ENCODE measurements around the gene RAB1A.
"Not testable (repeated sequence)": the region's sequence is repeated elsewhere in the genome, so short reads cannot be mapped to it uniquely, and the experiment has no call there.

Gene RAB1A

DNA sequence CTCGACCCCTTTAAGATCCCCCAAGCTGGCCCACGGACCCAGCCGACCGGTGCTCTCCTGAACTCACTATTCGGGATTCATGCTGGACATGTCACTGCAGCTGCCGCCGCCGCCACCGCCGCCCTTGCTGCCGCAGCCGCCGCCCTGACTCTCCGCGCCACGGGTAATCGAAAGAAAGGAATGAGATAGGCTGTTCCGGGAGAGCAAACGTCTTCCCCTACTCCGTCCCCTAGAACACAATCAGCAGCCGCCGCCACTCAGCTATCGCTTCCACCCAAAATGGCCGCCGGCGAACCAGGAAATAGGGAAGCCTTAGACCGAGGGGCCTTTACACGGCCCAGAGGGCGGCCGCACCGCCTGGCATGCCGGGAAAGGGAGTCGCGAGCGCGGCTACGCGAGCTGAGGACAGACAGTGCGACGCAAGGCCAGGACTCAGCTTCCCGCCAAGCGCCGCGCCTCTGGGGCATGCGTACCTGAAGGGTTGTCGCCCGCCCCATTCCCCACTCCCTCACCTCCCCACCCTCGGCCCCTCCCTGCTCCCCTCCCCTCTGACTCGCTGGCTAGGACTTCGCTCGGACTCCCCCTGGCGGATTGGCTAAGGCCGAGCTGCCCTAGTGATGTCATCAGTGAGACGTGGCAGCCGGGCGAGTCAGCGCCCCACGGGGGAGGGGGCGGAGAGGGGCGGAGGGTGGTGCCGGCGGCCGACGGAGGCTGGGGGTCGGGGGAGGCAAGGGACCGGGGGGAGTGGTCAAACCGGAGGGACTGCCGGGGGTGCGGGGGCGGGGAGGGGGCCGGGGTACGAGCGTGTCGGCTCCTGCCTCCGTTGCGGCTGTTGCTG is at the start of gene RAB1A:
TSS of gene RAB1A (minus strand) at position 281 of the 838 bp plus-strand sequence. CDS start at position 90, 191 bp downstream.
- peak; percentile 95 for DNase-seq

DNA sequence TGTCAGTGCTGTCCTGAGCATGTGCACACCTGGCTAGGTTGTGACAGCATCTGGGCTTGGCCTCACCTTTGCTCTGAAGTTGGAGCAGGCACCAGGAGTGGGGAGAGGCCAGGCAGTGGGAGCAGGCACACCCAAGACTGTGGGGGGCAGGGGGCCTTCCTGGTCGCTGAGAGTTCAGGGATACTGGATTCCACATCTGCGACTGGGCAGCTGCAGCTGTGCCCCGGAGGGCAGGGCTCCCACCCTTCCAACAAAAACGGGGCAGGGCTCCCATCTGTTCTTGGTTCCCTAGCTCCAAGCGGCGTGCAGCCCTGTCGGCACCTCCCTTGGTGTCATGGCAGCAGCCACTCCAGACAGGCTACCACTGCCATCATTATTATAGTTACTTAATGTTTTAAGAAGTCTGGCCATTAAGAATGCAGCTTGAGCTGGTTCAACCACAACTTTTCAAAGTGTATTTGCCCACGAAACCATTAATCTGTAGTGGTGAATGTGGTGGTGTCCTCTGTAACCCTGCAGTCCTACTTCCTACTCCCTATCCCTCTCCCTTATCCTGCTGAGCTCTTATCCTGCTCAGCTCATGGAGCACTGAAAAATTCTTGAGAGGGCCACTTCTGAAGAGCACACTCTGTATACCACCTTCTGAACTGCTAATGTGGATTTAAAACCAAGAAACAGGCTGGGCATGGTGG is 48.0 kb upstream of the RAB1A start:
- DNase-seq: no peak

GRCh38 chr2:65175894-65176530 is 46.1 kb upstream of the RAB1A start:
- no peak for DNase-seq

GRCh38 chr2:65174031-65174430 is 44.1 kb upstream of the RAB1A start:
- DNase-seq: not testable (repeated sequence)

GRCh38 chr2:65172994-65173790 is 43.3 kb upstream of the RAB1A start:
- no peak for DNase-seq

DNA sequence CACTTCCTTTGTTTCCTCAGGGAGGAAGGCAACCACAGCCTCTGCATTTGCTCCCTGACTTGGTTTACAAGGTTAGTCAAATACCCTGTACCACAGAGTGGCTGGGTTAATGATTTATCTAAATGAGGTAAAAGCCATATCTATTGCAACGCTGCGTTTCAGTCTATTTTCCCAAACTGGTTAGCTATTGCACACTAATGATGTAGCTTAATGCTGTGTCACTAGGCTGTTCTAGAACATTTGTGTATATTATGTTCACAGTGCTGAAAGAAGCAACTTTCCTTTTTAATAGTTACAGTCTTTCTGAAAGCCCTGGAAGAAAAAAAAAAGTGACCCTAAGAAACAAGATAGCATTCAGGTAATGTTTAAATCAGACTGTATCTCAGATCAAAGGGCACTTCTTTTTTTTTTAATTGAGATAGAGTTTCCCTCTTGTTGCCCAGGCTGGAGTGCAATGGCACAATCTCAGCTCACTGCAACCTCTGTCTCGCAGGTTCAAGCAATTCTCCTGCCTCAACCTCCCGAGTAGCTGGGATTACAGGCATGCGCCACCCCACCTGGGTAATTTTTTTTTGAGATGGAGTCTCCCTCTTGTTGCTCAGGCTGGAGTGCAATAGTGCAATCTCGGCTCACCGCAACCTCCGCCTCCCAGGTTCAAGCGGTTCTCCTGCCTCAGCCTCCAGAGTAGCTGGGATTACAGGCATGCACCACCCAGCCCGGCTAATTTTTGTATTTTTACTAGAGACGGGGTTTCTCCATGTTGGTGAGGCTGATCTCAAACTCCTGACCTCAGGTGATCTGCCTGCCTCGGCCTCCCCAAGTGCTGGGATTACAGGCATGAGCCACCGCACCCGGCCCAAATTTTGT is 40.9 kb upstream of the RAB1A start:
- DNase-seq: not testable (repeated sequence)

DNA sequence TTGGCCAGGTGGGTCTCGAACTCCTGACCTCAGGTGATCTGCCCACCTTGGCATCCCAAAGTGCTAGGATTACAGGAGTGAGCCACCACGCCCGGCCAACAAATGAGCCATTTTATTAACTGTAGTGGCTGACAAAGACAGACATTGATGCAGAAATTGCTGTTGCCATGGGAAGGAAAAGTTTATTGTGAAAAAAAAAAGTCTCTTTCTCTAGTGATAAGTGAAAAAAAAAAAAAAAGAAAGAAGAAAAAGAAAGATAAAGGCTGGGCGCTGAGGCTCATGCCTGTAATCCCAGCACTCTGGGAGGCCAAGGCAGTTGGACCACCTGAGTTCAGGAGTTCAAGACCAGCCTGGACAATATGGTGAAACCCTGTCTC is 39.8 kb upstream of the RAB1A start:
- no peak for DNase-seq

DNA sequence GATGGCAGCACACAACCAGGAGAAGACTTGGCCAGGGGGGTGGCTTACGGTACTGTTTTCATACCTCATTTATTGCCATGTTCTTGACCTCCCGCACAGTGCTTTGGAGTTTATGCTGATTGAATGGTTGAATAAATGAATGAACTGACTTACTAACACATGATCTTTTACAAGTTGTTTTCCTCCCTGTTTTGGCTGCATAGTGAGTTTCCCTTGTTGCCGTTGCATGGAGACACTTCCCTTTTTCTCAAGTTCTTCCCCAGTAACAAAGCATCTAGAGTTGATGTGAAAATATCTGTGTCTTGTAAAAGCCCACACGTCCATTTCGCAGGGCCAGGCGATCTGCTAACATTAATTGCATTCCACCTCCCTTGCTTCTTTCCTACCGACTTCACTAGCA is 35.7 kb upstream of the RAB1A start:
- DNase-seq: peak; percentile 12

DNA sequence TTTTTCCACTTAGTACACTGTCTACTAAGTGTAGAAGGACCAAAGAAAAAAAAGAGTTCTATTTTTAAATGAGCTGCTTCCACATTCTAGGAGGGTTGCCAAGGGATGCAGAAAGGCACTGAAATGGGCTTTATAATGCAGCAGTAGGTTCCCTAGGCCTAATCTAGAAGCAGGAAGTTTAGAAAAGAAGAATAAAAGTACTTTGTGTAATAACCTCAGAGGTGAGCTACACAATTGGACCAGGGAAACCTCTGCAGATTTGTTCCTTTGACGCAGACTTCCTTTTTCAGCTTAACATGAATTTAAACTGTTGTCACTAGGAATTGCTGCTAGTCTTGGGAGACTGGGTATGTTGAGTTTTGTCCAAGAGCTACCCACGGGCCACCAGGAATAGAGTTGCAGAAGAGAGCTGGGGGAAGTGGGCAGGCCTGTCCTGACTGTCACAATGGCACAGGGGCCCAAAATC is 34.6 kb upstream of the RAB1A start:
- DNase-seq: no peak

DNA sequence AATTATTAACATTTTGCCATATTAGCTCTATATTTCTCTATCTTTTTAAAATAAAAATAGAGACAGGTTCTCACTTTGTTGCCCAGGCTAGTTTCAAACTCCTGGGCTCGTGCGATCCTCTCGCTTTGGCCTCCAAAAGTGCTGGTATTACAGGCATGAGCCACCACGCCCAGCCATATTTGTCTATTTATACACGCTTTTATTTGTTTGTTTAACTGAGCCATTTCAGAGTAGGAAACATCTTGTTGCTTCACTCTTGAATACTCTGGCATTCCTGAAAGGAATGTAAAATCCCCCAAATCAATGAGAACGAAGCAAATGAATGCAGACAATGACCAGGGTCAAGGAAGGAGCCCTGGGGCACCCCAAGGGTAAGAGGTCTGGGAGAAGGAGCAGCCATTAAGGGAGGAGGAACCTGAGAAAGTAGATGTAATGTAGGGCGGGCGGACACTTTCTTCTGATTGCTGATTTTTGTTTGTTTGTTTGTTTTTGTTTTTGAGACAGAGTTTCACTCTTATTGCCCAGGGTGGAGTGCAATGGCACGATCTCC is 31.7 kb upstream of the RAB1A start:
- DNase-seq: no peak

DNA sequence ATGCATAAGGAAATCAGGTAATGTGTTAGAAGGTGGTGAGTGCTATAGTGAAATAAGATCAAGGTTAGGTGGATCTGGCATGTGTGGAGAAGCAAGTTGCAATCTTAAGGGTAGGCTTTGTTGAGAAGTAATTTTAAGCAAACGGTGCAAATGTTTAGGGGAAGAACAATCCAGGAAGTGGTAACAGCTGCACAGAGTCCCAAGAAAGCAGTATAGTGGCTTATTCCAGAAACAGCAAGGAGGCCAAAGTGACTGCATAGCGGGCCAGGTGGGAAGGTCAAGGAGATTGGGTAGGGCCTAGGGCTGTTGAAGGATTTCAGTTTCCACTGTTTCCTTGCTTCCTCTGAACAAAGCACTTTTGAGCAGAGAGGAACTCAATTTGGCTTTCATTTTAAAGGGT is 30.0 kb upstream of the RAB1A start:
- DNase-seq: no peak

DNA sequence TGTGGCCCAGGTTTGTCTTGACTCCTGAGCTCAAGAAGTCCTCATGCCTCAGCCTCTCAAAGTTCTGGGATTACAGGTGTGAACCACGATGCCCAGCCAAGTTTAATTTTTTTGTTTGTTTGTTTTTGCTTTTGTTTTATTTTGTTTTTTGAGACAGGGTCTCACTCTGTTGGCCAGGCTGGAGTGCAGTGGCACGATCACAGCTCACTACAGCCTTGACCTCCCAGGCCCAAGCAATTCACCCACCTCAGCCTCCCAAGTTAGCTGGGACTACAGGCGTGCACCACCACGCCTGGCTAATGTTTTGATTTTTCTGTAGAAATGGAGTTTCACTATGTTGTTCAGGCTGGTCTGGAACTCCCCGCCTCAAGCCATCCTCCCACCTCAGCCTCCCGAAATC is 29.4 kb upstream of the RAB1A start:
- DNase-seq: no peak

GRCh38 chr2:65158557-65158956 is 28.7 kb upstream of the RAB1A start:
- no peak for DNase-seq

GRCh38 chr2:65157856-65158255 is 27.9 kb upstream of the RAB1A start:
- DNase-seq: not testable (repeated sequence)

- DNase-seq: no peak
Observed at GRCh38 chr2:65156041-65156440, 26.1 kb upstream of the RAB1A start.

DNA sequence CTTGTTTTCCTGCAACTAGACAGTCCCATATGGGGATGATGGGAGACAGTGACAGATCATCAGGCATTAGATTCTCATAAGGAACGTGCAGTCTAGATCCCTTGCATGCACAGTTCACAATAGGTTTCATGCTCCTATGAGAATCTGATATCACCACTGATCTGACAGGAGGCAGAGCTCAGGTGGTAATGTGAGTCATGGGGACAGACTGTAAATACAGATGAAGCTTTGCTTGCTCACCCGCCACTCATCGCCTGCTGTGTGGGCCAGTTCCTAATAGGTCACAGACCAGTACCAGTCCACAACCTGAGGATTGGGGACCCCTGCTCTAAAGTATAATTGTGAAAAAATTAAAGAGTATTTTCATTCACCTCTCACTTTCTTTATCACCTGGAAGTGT is 23.6 kb upstream of the RAB1A start:
- DNase-seq: no peak

DNA sequence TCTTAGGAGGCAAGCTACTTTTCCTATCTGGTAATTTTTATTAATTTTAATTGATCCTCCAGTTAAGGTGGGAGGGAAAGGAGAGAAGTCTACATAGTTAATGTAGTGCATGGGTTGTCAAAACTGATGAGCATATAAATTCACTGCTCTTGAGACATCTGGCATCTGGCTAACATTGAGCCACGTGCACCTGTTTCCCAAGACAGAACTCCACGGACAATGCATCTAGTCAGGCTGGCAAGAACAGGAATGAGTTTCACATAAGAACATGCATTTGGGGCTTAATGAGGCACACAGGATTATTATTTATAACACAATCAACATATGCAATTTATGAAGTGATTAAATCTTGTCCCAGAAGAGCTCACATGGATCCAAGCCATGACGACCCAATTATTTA is 16.2 kb upstream of the RAB1A start:
- DNase-seq: no peak

DNA sequence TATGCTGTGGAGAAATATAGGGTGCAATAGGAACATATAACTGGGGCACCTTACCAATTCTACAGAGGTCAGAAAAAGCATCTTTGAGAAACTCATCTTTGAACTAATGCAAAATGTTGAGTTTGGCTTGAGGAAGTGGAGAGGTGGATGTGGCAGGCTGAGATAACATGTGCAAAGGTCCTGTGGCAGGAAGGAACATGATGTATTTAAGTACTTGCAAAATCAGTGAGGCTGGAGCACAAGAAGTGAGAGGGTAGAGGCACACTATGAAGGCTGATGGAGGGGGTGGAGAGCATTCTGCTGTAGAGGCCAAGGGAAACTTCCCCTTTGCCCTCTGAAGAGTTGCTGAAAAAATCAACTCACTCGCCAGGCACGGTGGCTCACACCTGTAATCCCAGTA is 14.7 kb upstream of the RAB1A start:
- DNase-seq: no peak

DNA sequence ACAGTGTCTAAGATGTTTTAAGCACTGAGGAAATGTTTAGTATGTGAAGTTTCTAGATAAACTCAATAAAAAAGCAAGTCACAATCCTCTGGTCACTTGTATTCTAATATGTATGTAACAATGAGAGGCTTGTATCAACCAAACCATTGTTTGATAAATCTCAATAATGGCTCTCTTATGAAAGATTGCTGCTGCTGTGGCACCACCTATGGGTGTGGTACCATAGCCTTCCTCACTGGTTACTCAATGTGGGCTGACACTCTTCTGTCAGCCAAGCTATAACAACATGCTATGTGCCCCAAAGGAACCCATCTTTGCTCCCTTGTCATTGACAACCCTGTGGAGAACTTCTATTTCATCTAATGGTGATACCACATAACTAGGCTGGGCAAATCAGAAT is 12.6 kb upstream of the RAB1A start:
- DNase-seq: no peak

- DNase-seq: no peak
Observed at GRCh38 chr2:65137197-65137775, 7.4 kb upstream of the RAB1A start.

DNA sequence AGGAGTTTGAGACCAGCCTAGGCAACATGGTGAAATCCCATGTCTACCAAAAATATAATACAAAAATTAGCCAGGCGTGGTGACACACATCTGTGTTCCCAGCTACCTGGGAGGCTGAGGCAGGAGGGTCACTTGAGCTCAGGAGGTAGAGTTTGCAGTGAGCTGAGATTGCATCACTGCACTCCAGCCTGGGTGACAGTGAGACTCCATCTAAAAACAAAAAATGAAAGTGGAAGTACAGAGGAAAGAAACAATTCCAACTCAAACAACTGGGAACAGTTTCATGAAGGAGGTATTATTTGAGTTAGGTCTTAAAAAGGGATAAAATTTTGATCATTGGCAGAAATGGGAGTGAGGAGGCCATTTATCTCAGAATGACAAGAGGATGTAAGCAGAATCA is 6.3 kb upstream of the RAB1A start:
- DNase-seq: no peak
